HepG2 (cell line): Measurements from ENCODE around the gene MAPK13. TPM values are rescaled to one million over a fixed set of nuclear protein-coding genes. Genes with fewer than 3 reads are reported as not detected.
A peak's percentile ranks its signal among the peaks of the same experiment; 100 is the strongest.

Experiments
- AHR ChIP-seq: IDR thresholded peaks from 2 replicates; pipeline ENCODE4 v1.6.1; 2018; ENCODE audit warnings: missing genetic modification reagents, missing compliant biosample characterization
- ASH2L ChIP-seq: fragments of 300-600, 200-600 bp; sonication (generic); IDR thresholded peaks from 2 replicates; pipeline ENCODE4 v1.7.0; 2017; ENCODE audit warnings: low read depth, mild to moderate bottlenecking, moderate library complexity, mixed read lengths, low read length; ENCODE audit not compliant: insufficient read length
- BCL6 ChIP-seq: IDR thresholded peaks from 2 replicates; pipeline ENCODE4 v1.6.1; 2016; ENCODE audit warnings: missing genetic modification reagents, missing compliant biosample characterization
- CBX5 ChIP-seq: sonication (generic); formaldehyde crosslinking; IDR thresholded peaks from 2 replicates; pipeline ENCODE4 v1.4.0; 2020; ENCODE audit warnings: missing genetic modification reagents, borderline replicate concordance
- HOXA7 ChIP-seq: sonication (generic); formaldehyde crosslinking; IDR thresholded peaks from 2 replicates; pipeline ENCODE4 v1.8.1; 2022; ENCODE audit warnings: mild to moderate bottlenecking, missing genetic modification reagents, moderate library complexity
- JDP2 ChIP-seq: sonication (generic); formaldehyde crosslinking; IDR thresholded peaks from 2 replicates; pipeline ENCODE4 v1.8.1; 2022; ENCODE audit warnings: missing genetic modification reagents, borderline replicate concordance
- MZF1 ChIP-seq: sonication (generic); formaldehyde crosslinking; IDR thresholded peaks from 2 replicates; pipeline ENCODE4 v1.8.1; 2023; ENCODE audit warnings: mild to moderate bottlenecking, missing genetic modification reagents, borderline replicate concordance
- ONECUT2 ChIP-seq: sonication (generic); formaldehyde crosslinking; IDR thresholded peaks from 2 replicates; pipeline ENCODE4 v1.4.0; 2020; ENCODE audit warnings: missing genetic modification reagents
- RARA ChIP-seq: IDR thresholded peaks from 2 replicates; pipeline ENCODE4 v1.6.1; 2016; ENCODE audit warnings: missing genetic modification reagents, missing compliant biosample characterization
- SNAPC2 ChIP-seq: sonication (generic); formaldehyde crosslinking; IDR thresholded peaks from 2 replicates; pipeline ENCODE4 v1.8.1; 2022; ENCODE audit warnings: mild to moderate bottlenecking, missing genetic modification reagents
- TP53 ChIP-seq: sonication (generic); formaldehyde crosslinking; conservative IDR thresholded peaks from 2 replicates; pipeline ENCODE4 v1.4.0; 2020; ENCODE audit warnings: missing genetic modification reagents
- ZGPAT ChIP-seq: IDR thresholded peaks from 2 replicates; pipeline ENCODE4 v1.6.1; 2016; ENCODE audit warnings: mild to moderate bottlenecking
- ZNF17 ChIP-seq: sonication (generic); formaldehyde crosslinking; IDR thresholded peaks from 2 replicates; pipeline ENCODE4 v1.5.0; 2020; ENCODE audit warnings: mild to moderate bottlenecking, missing genetic modification reagents
- ZNF232 ChIP-seq: sonication (generic); formaldehyde crosslinking; IDR thresholded peaks from 2 replicates; pipeline ENCODE4 v1.4.0; 2020; ENCODE audit warnings: missing genetic modification reagents, borderline replicate concordance
- ZNF574 ChIP-seq: sonication (generic); formaldehyde crosslinking; IDR thresholded peaks from 2 replicates; pipeline ENCODE4 v1.4.0; 2020; ENCODE audit warnings: missing genetic modification reagents
- ZNF646 ChIP-seq: sonication (generic); formaldehyde crosslinking; IDR thresholded peaks from 2 replicates; pipeline ENCODE4 v1.9.0; 2021; ENCODE audit warnings: mild to moderate bottlenecking, missing genetic modification reagents
- ZNF773 ChIP-seq: sonication (generic); formaldehyde crosslinking; IDR thresholded peaks from 2 replicates; pipeline ENCODE4 v1.4.0; 2020; ENCODE audit warnings: missing genetic modification reagents, borderline replicate concordance
- polyA plus RNA-seq, 8 experiments: library from polyadenylated mRNA; depleted of rRNA in 3 of 8; stranded (reverse) in 7 of 8; unstranded in 1 of 8; fragments of >200 nt; fragmentation: Illumina TruSeq in 4 of 8; extraction: Trizol in 4 of 8; gene quantifications; 2 replicates each; pipeline versions ENCODE4 v1.2.1 to v1.2.3, GENCODE V29; 2011 to 2016; ENCODE audit warnings: low read depth in 4 of 8, missing spikeins in 1 of 8, mixed read lengths in 1 of 8; ENCODE audit not compliant: insufficient read depth in 1 of 8
- total RNA-seq, 5 experiments: library from RNA; depleted of rRNA; stranded (reverse); fragments of >200 nt; fragmentation: Illumina TruSeq; extraction: Trizol; gene quantifications; 2 replicates each; pipeline ENCODE4 v1.2.3, GENCODE V29; 2016; ENCODE audit warnings: low read depth in 1 of 5

Gene MAPK13
- total and polyA plus RNA-seq, 2 of the 13 experiments (the other 11 are each of a cell fraction or from before 2014, with no cell fraction given) = 12.7 to 43.4 TPM

- TF ChIP-seq ASH2L (peak; percentile 56), AHR (CRISPR knock-in tag) (0 out of 2 replicates have a peak, but pooled peaks have one; percentile 14), HOXA7 (CRISPR knock-in tag) (no peak), TP53 (CRISPR knock-in tag) (no peak), ZNF773 (0 out of 2 replicates have a peak, but pooled peaks have one; percentile 8), BCL6 (peak; percentile 97), RARA (CRISPR knock-in tag) (peak; percentile 82), ZNF574 (CRISPR knock-in tag) (0 out of 2 replicates have a peak, but pooled peaks have one; percentile 6), SNAPC2 (CRISPR knock-in tag) (peak; percentile 15; the same call in 1 of the 2 replicates), ZNF17 (CRISPR knock-in tag) (no peak), JDP2 (CRISPR knock-in tag) (no peak), ZNF232 (CRISPR knock-in tag) (peak; percentile 14; the same call in 1 of the 2 replicates), CBX5 (no peak), ZNF646 (CRISPR knock-in tag) (peak; percentile 22; the same call in 1 of the 2 replicates), MZF1 (CRISPR knock-in tag) (no peak), ONECUT2 (CRISPR knock-in tag) (peak; percentile 8; the same call in 1 of the 2 replicates), ZGPAT (no peak)
Measured at GRCh38 chr6:36131511-36132245, 1.4 kb downstream of the MAPK13 start (continued).
